Motor neuron (in vitro differentiated cells): ENCODE data around the gene NEGR1. TPM values are rescaled to one million over a fixed set of nuclear protein-coding genes. Genes with fewer than 3 reads are reported as not detected.

ENCODE experiments used
- ATAC-seq, 8 experiments: fragments of 200-7000 bp; cut with Tn5 transposase; replicated peaks in 6 of 8; 2 replicates each; pipeline ENCODE4 v1.8.0; 2021; ENCODE audit warnings: mild to moderate bottlenecking in 8 of 8, moderate library complexity in 8 of 8
- H3K27ac ChIP-seq, 2 donors: fragments of 250-450 bp; sonication (Bioruptor Pico); 2 replicates each; pipeline ENCODE4 v1.9.0; 2021; ENCODE audit warnings: antibody characterized with exemption in 2 of 2, mild to moderate bottlenecking in 2 of 2, moderate library complexity in 1 of 2
- H3K4me1 ChIP-seq, 2 donors: fragments of 250-450 bp; sonication (Bioruptor Pico); replicated peaks in 1 of 2; 2 replicates each; pipeline ENCODE4 v1.6.1; 2021; ENCODE audit warnings: antibody characterized with exemption in 2 of 2, mild to moderate bottlenecking in 2 of 2, moderate library complexity in 1 of 2
- H3K4me3 ChIP-seq, 5 donors: fragments of 250-450 bp; sonication (Bioruptor Pico); 2 replicates each; pipeline ENCODE4 v1.9.0; 2021; ENCODE audit warnings: antibody characterized with exemption in 5 of 5, mild to moderate bottlenecking in 5 of 5, moderate library complexity in 4 of 5
- WGBS, 10 experiments: fragments of 450-650 bp; shearing (Covaris generic); methylation state at CpG; one replicate each; pipeline ENCODE4 v1.0.0; 2022; 5-methylcytosine and 5-hydroxymethylcytosine counted together
- in situ Hi-C, 9 experiments: fragments of 400-800 bp; cut with MboI; loops; one replicate each; pipeline ENCODE4 v1.15.0; 2021; ENCODE audit warnings: low sequenced_read_pairs in 9 of 9, low pct_unique_long_range_greater_than_20kb in 2 of 9; ENCODE audit not compliant: unreplicated experiment in 9 of 9
- total RNA-seq, 8 experiments: library from RNA; unstranded; fragments of 300-600 nt; gene quantifications; 2 replicates each; pipeline versions ENCODE4 v1.2.3 to v1.2.4, GENCODE V29; 2022

NEGR1 gene
- total RNA-seq, 8 experiments from 2014 or later: 0.63 to 40.6 (median 15.1) TPM

GRCh38 chr1:71687376-71687775, 595.0 kb downstream of the NEGR1 start:
- in situ Hi-C loops: no loop called here
- Histone ChIP-seq H3K4me3 (no peak overlapping the region), H3K27ac (no peak overlapping the region), H3K4me1 (no peaks in the 10 kb centered on the region)
- peak in 3 of 8 experiments; percentile 24 to 58 (median 33) for ATAC-seq
- WGBS, 10 experiments: 20 to 100% (median 59%) methylated on average over 1 to 3 of the region's 3 CpGs

GRCh38 chr1:71676979-71677925, 605.1 kb downstream of the NEGR1 start:
- Histone ChIP-seq H3K27ac (no peak overlapping the region), H3K4me1 (peaks cover 4 to 12% of the 10 kb centered on the region in 2 donors), H3K4me3 (no peak overlapping the region)
- WGBS, 10 experiments: 20 to 56% (median 42%) methylated on average over 2 to 7 of the region's 7 CpGs; no CpG with 5 or more reads in 1 of the 10 experiments
- ATAC-seq: peak; percentile 27 to 92 (median 84)
- in situ Hi-C loops: no loop called here

GRCh38 chr1:71668065-71668464, 614.3 kb downstream of the NEGR1 start:
- Histone ChIP-seq H3K4me3 (no peak overlapping the region), H3K4me1 (no peaks in the 10 kb centered on the region), H3K27ac (no peak overlapping the region)
- in situ Hi-C loops: no loop called here
- ATAC-seq: peak in 1 of 8 experiments; percentile 72
- WGBS, 10 experiments: 14 to 81% (median 52%) methylated on average over 1 to 3 of the region's 3 CpGs; no CpG with 5 or more reads in 1 of the 10 experiments

GRCh38 chr1:71667216-71667615, 615.1 kb downstream of the NEGR1 start:
- H3K4me1 ChIP-seq: no peaks in the 10 kb centered on the region
- ATAC-seq: peak in 3 of 8 experiments; percentile 59 to 85 (median 71)
- H3K27ac ChIP-seq: no peak overlapping the region
- in situ Hi-C loops: no loop called here
- H3K4me3 ChIP-seq: no peak overlapping the region
- WGBS, 10 experiments: 14 to 100% (median 77%) methylated on average over 1 to 2 of the region's 2 CpGs; no CpG with 5 or more reads in 1 of the 10 experiments

GRCh38 chr1:71666609-71667008, 615.7 kb downstream of the NEGR1 start:
- Histone ChIP-seq H3K27ac (no peak overlapping the region), H3K4me1 (no peaks in the 10 kb centered on the region), H3K4me3 (no peak overlapping the region)
- in situ Hi-C loops: no loop called here
- ATAC-seq: no peak

- Histone ChIP-seq H3K27ac (no peak overlapping the region), H3K4me1 (no peaks in the 10 kb centered on the region), H3K4me3 (no peak overlapping the region)
- in situ Hi-C loops: no loop called here
- no peak for ATAC-seq
- 0 to 96% (median 68%) methylated on average over 1 to 4 of the region's 4 CpGs for WGBS, 10 experiments
Measured at GRCh38 chr1:71660411-71660810, 621.9 kb downstream of the NEGR1 start.

- 23 to 98% (median 87%) methylated on average over 1 to 4 of the region's 4 CpGs for WGBS, 10 experiments
- Histone ChIP-seq H3K27ac (no peak overlapping the region), H3K4me3 (no peak overlapping the region), H3K4me1 (no peaks in the 10 kb centered on the region)
- in situ Hi-C loops: no loop called here
- ATAC-seq: no peak
Measured at GRCh38 chr1:71657891-71658679, 624.3 kb downstream of the NEGR1 start.

GRCh38 chr1:71656902-71657301, 625.4 kb downstream of the NEGR1 start:
- in situ Hi-C loops: no loop called here
- Histone ChIP-seq H3K27ac (no peak overlapping the region), H3K4me3 (no peak overlapping the region), H3K4me1 (no peaks in the 10 kb centered on the region)
- 0 to 94% (median 65%) methylated on average over 1 of the region's 1 CpG for WGBS, 10 experiments
- ATAC-seq: peak in 1 of 8 experiments; percentile 43

GRCh38 chr1:71655604-71656003, 626.7 kb downstream of the NEGR1 start:
- Histone ChIP-seq H3K4me1 (no peaks in the 10 kb centered on the region), H3K27ac (no peak overlapping the region), H3K4me3 (no peak overlapping the region)
- 73 to 100% (median 94%) methylated on average over 2 of the region's 2 CpGs; no CpG with 5 or more reads in 1 of the 10 experiments for WGBS, 10 experiments
- in situ Hi-C loops: no loop called here
- ATAC-seq: no peak

GRCh38 chr1:71653952-71654351, 628.4 kb downstream of the NEGR1 start:
- no peaks in the 10 kb centered on the region for H3K4me1 ChIP-seq
- no peak overlapping the region for H3K4me3 ChIP-seq
- 44 to 100% (median 84%) methylated on average over 1 to 2 of the region's 2 CpGs for WGBS, 10 experiments
- no peak overlapping the region for H3K27ac ChIP-seq
- in situ Hi-C loops: no loop called here
- no peak for ATAC-seq

GRCh38 chr1:71651214-71651613, 631.1 kb downstream of the NEGR1 start:
- peaks cover 0 to 4% of the 10 kb centered on the region in 2 donors for H3K4me1 ChIP-seq
- in situ Hi-C loops: no loop called here
- H3K27ac ChIP-seq: no peak overlapping the region
- ATAC-seq: no peak
- 13 to 100% (median 68%) methylated on average over 1 of the region's 1 CpG for WGBS, 10 experiments
- H3K4me3 ChIP-seq: no peak overlapping the region

- Histone ChIP-seq H3K27ac (no peak overlapping the region), H3K4me1 (peaks cover 0 to 4% of the 10 kb centered on the region in 2 donors), H3K4me3 (no peak overlapping the region)
- peak in 2 of 8 experiments; percentile 57 to 61 for ATAC-seq
- 5 to 97% (median 85%) methylated on average over 3 of the region's 3 CpGs for WGBS, 10 experiments
- in situ Hi-C loops: no loop called here
Measured at GRCh38 chr1:71650119-71650518, 632.2 kb downstream of the NEGR1 start.

GRCh38 chr1:71649608-71650007, 632.7 kb downstream of the NEGR1 start:
- WGBS, 10 experiments: 38 to 100% (median 80%) methylated on average over 1 of the region's 1 CpG; no CpG with 5 or more reads in 1 of the 10 experiments
- no peak overlapping the region for H3K4me3 ChIP-seq
- no peak for ATAC-seq
- in situ Hi-C loops: no loop called here
- H3K4me1 ChIP-seq: peaks cover 0 to 4% of the 10 kb centered on the region in 2 donors
- H3K27ac ChIP-seq: no peak overlapping the region
